Activated naive CD8-positive, alpha-beta T cell treated with anti-CD3 and anti-CD28 coated beads, Interleukin-2, amount 50 U/mL, for 16 hours (primary cell): ENCODE data around the gene ANAPC5.
"Not testable (repeated sequence)": the region's sequence is repeated elsewhere in the genome, so short reads cannot be mapped to it uniquely, and the experiment has no call there.

ENCODE experiments used
- DNase-seq: peaks from one replicate; pipeline ENCODE4 v3.0.0-alpha.2; 2020; ENCODE audit warnings: low read depth, low spot score

ANAPC5 gene

GRCh38 chr12:121287267-121287954 is 64.8 kb downstream of the ANAPC5 start:
- DNase-seq: no peak

GRCh38 chr12:121285856-121286255 is 66.4 kb downstream of the ANAPC5 start:
- no peak for DNase-seq

GRCh38 chr12:121284551-121285390 is 67.4 kb downstream of the ANAPC5 start:
- DNase-seq: no peak

- no peak for DNase-seq
Measured at GRCh38 chr12:121283841-121284240, 68.4 kb downstream of the ANAPC5 start.

GRCh38 chr12:121283388-121283787 is 68.8 kb downstream of the ANAPC5 start:
- DNase-seq: no peak

GRCh38 chr12:121282910-121283309 is 69.3 kb downstream of the ANAPC5 start:
- not testable (repeated sequence) for DNase-seq

GRCh38 chr12:121282072-121282742 is 70.0 kb downstream of the ANAPC5 start:
- DNase-seq: no peak

GRCh38 chr12:121281116-121281515 is 71.1 kb downstream of the ANAPC5 start:
- not testable (repeated sequence) for DNase-seq

- not testable (repeated sequence) for DNase-seq
Measured at GRCh38 chr12:121280531-121280930, 71.7 kb downstream of the ANAPC5 start.

- DNase-seq: no peak
Measured at GRCh38 chr12:121279507-121279915, 72.7 kb downstream of the ANAPC5 start.

GRCh38 chr12:121279071-121279375 is 73.2 kb downstream of the ANAPC5 start:
- DNase-seq: no peak

- DNase-seq: no peak
Measured at GRCh38 chr12:121278169-121279070, 73.8 kb downstream of the ANAPC5 start.

- no peak for DNase-seq
Measured at GRCh38 chr12:121277374-121277759, 74.8 kb downstream of the ANAPC5 start.

- no peak for DNase-seq
Measured at GRCh38 chr12:121274036-121274763, 78.0 kb downstream of the ANAPC5 start.

GRCh38 chr12:121273364-121273896 is 78.8 kb downstream of the ANAPC5 start:
- no peak for DNase-seq

GRCh38 chr12:121267822-121268221 is 84.4 kb downstream of the ANAPC5 start:
- DNase-seq: no peak

- DNase-seq: no peak
Measured at GRCh38 chr12:121264951-121265515, 87.2 kb downstream of the ANAPC5 start.

- no peak for DNase-seq
Measured at GRCh38 chr12:121264135-121264534, 88.1 kb downstream of the ANAPC5 start.

GRCh38 chr12:121263206-121263935 is 88.8 kb downstream of the ANAPC5 start:
- no peak for DNase-seq

- DNase-seq: no peak
Measured at GRCh38 chr12:121261398-121261797, 90.8 kb downstream of the ANAPC5 start.
